B cell (primary cell): Measurements from ENCODE around the gene SPOCD1. TPM values are rescaled to one million over a fixed set of nuclear protein-coding genes. Genes with fewer than 3 reads are reported as not detected.

Source experiments
- ATAC-seq: fragments of 200-7000 bp; cut with Tn5 transposase; one replicate; pipeline ENCODE4 v1.10.0; 2021; ENCODE audit warnings: low read depth, mild to moderate bottlenecking, moderate number of reproducible peaks, moderate library complexity
- CTCF ChIA-PET: fragments of 350-600 bp; sonication (Branson Sonifier 250); formaldehyde crosslinking; loops from one replicate; lab custom pipeline; 2021; ENCODE audit warnings: antibody characterized with exemption, inconsistent platforms; lab: Charles Lee
- POLR2A ChIA-PET: fragments of 350-600 bp; sonication (Branson Sonifier 250); formaldehyde crosslinking; loops from one replicate; lab custom pipeline; 2021; ENCODE audit warnings: antibody characterized with exemption; lab: Charles Lee
- DNase-seq: peaks from one replicate; pipeline ENCODE4 v3.0.0; 2013
- H2AFZ ChIP-seq: 2 replicates; pipeline ENCODE4 v1.6.1; 2012; ENCODE audit warnings: mild to moderate bottlenecking, low read depth, low read length; ENCODE audit not compliant: insufficient read depth, poor library complexity, severe bottlenecking
- H3K27ac ChIP-seq, 2 donors: 1 replicate in 1 of 2; 2 replicates in 1 of 2; pipeline ENCODE4 v1.5.1; 2012 to 2013; ENCODE audit warnings: low read length in 2 of 2, mild to moderate bottlenecking in 2 of 2, moderate library complexity in 1 of 2
- H3K27me3 ChIP-seq, 4 experiments: fragments of 200-600 bp in 1 of 4; sonication (generic) in 1 of 4; replicated peaks in 1 of 4; 1 replicate in 2 of 4; 2 replicates in 2 of 4; pipeline versions ENCODE4 v1.6.1 to v1.7.0; 2013 to 2016; ENCODE audit warnings: low read length in 3 of 4, mild to moderate bottlenecking in 2 of 4, mixed read lengths in 1 of 4, moderate library complexity in 1 of 4; ENCODE audit not compliant: insufficient read depth in 4 of 4, control insufficient read depth in 3 of 4; ENCODE audit errors: control extremely low read depth in 1 of 4
- H3K36me3 ChIP-seq, 2 experiments: replicated peaks in 1 of 2; 1 replicate in 1 of 2; 2 replicates in 1 of 2; pipeline versions ENCODE4 v1.6.1 to v1.7.1; 2013; ENCODE audit warnings: low read length in 1 of 2; ENCODE audit not compliant: insufficient read depth in 2 of 2, control insufficient read depth in 1 of 2; ENCODE audit errors: control extremely low read depth in 1 of 2, extremely low read depth in 1 of 2
- H3K4me1 ChIP-seq, 2 donors: fragments of 200-600 bp in 1 of 2; sonication (generic) in 1 of 2; 1 replicate in 1 of 2; 2 replicates in 1 of 2; pipeline versions ENCODE4 v1.5.1 to v1.6.1; 2013 to 2017; ENCODE audit warnings: low read length in 2 of 2; ENCODE audit not compliant: control insufficient read depth in 2 of 2, insufficient read depth in 2 of 2
- H3K4me2 ChIP-seq: replicated peaks from 2 replicates; pipeline ENCODE3; 2012; ENCODE audit warnings: mild to moderate bottlenecking, low read depth, low read length; ENCODE audit not compliant: poor library complexity, severe bottlenecking
- H3K4me3 ChIP-seq, 5 experiments: fragments of 200-600 bp in 1 of 5; sonication (generic) in 1 of 5; 1 replicate in 3 of 5; 2 replicates in 2 of 5; pipeline versions ENCODE4 v1.5.1 to v1.7.0; 2011 to 2016; ENCODE audit warnings: low read length in 4 of 5, mild to moderate bottlenecking in 4 of 5, low read depth in 2 of 5, control low read depth in 1 of 5, moderate library complexity in 1 of 5; ENCODE audit not compliant: insufficient read depth in 1 of 5; ENCODE audit errors: control extremely low read depth in 1 of 5, extremely low read depth in 1 of 5
- H3K79me2 ChIP-seq: fragments of 200-600 bp; sonication (generic); one replicate; pipeline ENCODE4 v1.6.0; 2016; ENCODE audit warnings: low read length; ENCODE audit not compliant: control insufficient read depth, insufficient read depth
- H3K9ac ChIP-seq: fragments of 200-600 bp; sonication (generic); 2 replicates; pipeline ENCODE4 v1.6.1; 2017; ENCODE audit warnings: mild to moderate bottlenecking, low read length, moderate library complexity
- H3K9me3 ChIP-seq, 3 donors: one replicate each; pipeline versions ENCODE4 v1.6.1 to v1.7.1; 2013; ENCODE audit warnings: low read length in 2 of 3; ENCODE audit not compliant: control insufficient read depth in 2 of 3, insufficient read depth in 1 of 3; ENCODE audit errors: control extremely low read depth in 1 of 3
- H4K20me1 ChIP-seq: 2 replicates; pipeline ENCODE4 v1.6.0; 2012; ENCODE audit warnings: mild to moderate bottlenecking, low read length; ENCODE audit not compliant: insufficient read depth, control insufficient read depth, poor library complexity, severe bottlenecking
- H3K27ac Mint-ChIP-seq: one replicate; pipeline ENCODE4 v1.8.0; 2021; ENCODE audit warnings: mixed read lengths
- H3K27me3 Mint-ChIP-seq: one replicate; pipeline ENCODE4 v1.8.0; 2021; ENCODE audit warnings: mixed read lengths
- H3K4me1 Mint-ChIP-seq: one replicate; pipeline ENCODE4 v1.8.0; 2021; ENCODE audit warnings: mixed read lengths
- H3K4me3 Mint-ChIP-seq: one replicate; pipeline ENCODE4 v1.8.0; 2021; ENCODE audit warnings: mixed read lengths
- H3K9me3 Mint-ChIP-seq: one replicate; pipeline ENCODE4 v1.8.0; 2022; ENCODE audit warnings: mixed read lengths; ENCODE audit not compliant: insufficient read depth
- EZH2 ChIP-seq: IDR thresholded peaks from 2 replicates; pipeline ENCODE4 v1.6.1; 2012; ENCODE audit warnings: borderline replicate concordance, low read depth, mild to moderate bottlenecking, moderate library complexity, low read length; ENCODE audit not compliant: insufficient read depth, poor library complexity, severe bottlenecking
- WGBS: methylation state at CpG from one replicate; pipeline ENCODE4 v1.1.5; 2013; ENCODE audit warnings: missing lambda C conversion rate; ENCODE audit not compliant: insufficient coverage; 5-methylcytosine and 5-hydroxymethylcytosine counted together
- intact Hi-C: fragments of 100-400 bp; cut with micrococcal nuclease; formaldehyde crosslinking; loops from one replicate; pipeline ENCODE4 v1.10.0; 2022
- polyA plus RNA-seq: library from polyadenylated mRNA; depleted of rRNA; stranded (reverse); fragments of >200 nt; gene quantifications from 2 replicates; pipeline ENCODE4 v1.2.3, GENCODE V29; 2012
- total RNA-seq, 2 donors: library from RNA; stranded (reverse); fragments of 120-200 nt in 1 of 2; gene quantifications; 1 replicate in 1 of 2; 2 replicates in 1 of 2; pipeline versions ENCODE4 v1.2.3 to v1.2.4, GENCODE V29; 2013 to 2022
- TF ChIP-seq, protein P1 (sequence below): fragments of 200-600 bp; IDR thresholded peaks from one replicate; pipeline ENCODE4 v1.8.0; 2022; ENCODE audit warnings: antibody characterized with exemption, mild to moderate bottlenecking

Gene SPOCD1
- total and polyA plus RNA-seq, 2 donors (not counting 1 experiment from before 2014, with no cell fraction given) = not detected

DNA sequence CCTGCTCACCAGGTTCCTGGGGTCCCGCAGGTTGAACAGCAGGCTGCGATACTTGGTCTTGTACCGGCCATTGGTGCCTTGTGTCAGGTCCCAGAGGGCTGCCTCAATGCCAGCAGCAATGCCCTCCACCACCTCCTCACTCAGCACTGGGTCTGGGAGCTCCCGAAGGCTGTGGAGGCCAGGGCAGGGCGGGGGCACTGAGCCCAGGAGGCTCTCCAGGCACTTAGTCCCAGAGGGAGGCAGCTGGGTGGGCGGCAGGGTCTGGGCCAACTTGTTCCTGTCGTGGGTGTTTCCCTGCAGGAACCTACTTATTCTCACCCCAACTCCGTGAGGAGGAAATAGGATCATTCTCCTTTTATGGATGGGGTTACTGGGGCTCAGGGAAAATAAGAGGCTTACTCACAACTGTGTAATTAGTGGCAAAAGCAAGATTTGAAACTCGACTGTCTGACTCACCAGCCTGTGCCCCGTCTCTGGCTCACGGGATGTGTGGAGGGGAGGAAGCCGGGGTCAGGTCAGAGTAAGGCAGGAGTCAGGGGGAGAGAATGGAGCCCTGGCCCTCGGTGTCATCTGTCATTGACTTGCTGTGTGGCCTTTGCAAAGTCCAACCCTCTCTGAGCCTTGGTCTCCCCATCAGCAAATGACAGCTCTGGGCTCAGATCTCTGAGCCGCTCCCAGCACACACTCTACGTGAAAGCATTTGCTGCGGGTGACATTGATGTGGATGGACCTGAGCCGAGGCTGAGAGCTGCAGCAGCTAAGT lies 17.2 kb downstream of the SPOCD1 start:
- peaks cover 23% of the 10 kb centered on the region for H3K27me3 Mint-ChIP-seq
- Histone ChIP-seq H3K79me2 (no peaks in the 10 kb centered on the region), H3K4me3 (no peak overlapping the region), H3K9ac (no peak overlapping the region), H3K27ac (no peak overlapping the region), H4K20me1 (no peaks in the 10 kb centered on the region), H3K27me3 (peaks cover 0 to 13% (median 3%) of the 10 kb centered on the region in 4 experiments), H3K9me3 (no peaks in the 10 kb centered on the region), H2AFZ (no peak overlapping the region), H3K4me1 (peaks cover 9% of the 10 kb centered on the region in 2 donors), H3K36me3 (no peaks in the 10 kb centered on the region), H3K4me2 (no peak overlapping the region)
- POLR2A ChIA-PET = interaction anchor here (1.1 kb wide), 1 partner anchor 10 kb away, joined by 3 read pairs; no protein-coding TSS in a partner anchor
- H3K4me1 Mint-ChIP-seq = peaks cover 14% of the 10 kb centered on the region
- H3K9me3 Mint-ChIP-seq = no peaks in the 10 kb centered on the region
- no peak for DNase-seq
- intact Hi-C loops = no loop called here
- H3K4me3 Mint-ChIP-seq = no peak overlapping the region
- 88% methylated on average over 12 of the region's 17 CpGs for WGBS
- no peak for ATAC-seq
- CTCF ChIA-PET = interaction anchor here (0.6 to 1.9 kb wide), 3 partner anchors 9 to 191 kb away, joined by 4 to 6 read pairs (median 5); no protein-coding TSS in a partner anchor
- TF ChIP-seq, protein P1, sequence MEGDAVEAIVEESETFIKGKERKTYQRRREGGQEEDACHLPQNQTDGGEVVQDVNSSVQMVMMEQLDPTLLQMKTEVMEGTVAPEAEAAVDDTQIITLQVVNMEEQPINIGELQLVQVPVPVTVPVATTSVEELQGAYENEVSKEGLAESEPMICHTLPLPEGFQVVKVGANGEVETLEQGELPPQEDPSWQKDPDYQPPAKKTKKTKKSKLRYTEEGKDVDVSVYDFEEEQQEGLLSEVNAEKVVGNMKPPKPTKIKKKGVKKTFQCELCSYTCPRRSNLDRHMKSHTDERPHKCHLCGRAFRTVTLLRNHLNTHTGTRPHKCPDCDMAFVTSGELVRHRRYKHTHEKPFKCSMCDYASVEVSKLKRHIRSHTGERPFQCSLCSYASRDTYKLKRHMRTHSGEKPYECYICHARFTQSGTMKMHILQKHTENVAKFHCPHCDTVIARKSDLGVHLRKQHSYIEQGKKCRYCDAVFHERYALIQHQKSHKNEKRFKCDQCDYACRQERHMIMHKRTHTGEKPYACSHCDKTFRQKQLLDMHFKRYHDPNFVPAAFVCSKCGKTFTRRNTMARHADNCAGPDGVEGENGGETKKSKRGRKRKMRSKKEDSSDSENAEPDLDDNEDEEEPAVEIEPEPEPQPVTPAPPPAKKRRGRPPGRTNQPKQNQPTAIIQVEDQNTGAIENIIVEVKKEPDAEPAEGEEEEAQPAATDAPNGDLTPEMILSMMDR = no peak
- TF ChIP-seq EZH2 = no peak
- H3K27ac Mint-ChIP-seq = no peak overlapping the region

DNA sequence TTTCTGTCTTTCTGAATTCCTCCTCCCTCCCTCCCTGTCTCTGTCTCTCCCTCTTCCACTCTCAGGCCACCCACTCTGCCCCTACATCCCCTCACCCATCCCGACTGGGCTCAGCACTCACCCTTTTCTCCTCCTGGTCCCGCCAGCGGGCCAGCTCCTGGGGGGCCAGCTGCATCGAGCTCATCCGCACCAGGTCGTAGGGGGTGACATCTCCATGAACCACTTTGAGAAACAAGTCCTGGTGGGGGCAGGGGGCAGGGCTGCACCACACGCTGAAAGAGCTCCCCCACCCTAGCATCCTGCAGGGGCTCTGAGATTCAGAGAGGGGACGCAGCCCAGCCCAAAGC lies 17.8 kb downstream of the SPOCD1 start:
- DNase-seq = no peak
- TF ChIP-seq, protein P1 = no peak
- TF ChIP-seq EZH2 = no peak
- Mint-ChIP-seq H3K27me3 (peaks cover 24% of the 10 kb centered on the region), H3K4me1 (peaks cover 14% of the 10 kb centered on the region), H3K9me3 (no peaks in the 10 kb centered on the region), H3K27ac (no peak overlapping the region), H3K4me3 (no peak overlapping the region)
- intact Hi-C loops = no loop called here
- H3K9ac ChIP-seq = no peak overlapping the region
- H3K27ac ChIP-seq = no peak overlapping the region
- POLR2A ChIA-PET = interaction anchor here (1.1 kb wide), 1 partner anchor 9 kb away, joined by 3 read pairs; no protein-coding TSS in a partner anchor
- no peaks in the 10 kb centered on the region for H3K79me2 ChIP-seq
- H3K36me3 ChIP-seq = no peaks in the 10 kb centered on the region
- H3K27me3 ChIP-seq = peaks cover 0 to 13% (median 3%) of the 10 kb centered on the region in 4 experiments
- H3K4me1 ChIP-seq = peaks cover 9% of the 10 kb centered on the region in 2 donors
- H3K4me2 ChIP-seq = no peak overlapping the region
- no peak overlapping the region for H3K4me3 ChIP-seq
- no peak overlapping the region for H2AFZ ChIP-seq
- CTCF ChIA-PET = interaction anchor here (0.6 to 1.3 kb wide), 3 partner anchors 9 to 249 kb away, joined by 3 to 6 read pairs (median 4); no protein-coding TSS in a partner anchor
- ATAC-seq = no peak
- H4K20me1 ChIP-seq = no peaks in the 10 kb centered on the region
- no peaks in the 10 kb centered on the region for H3K9me3 ChIP-seq
- 97% methylated on average over 3 of the region's 8 CpGs for WGBS
